Testis (tissue), 3 donors: ENCODE measurements around the gene PNPLA1. TPM values are rescaled to one million over a fixed set of nuclear protein-coding genes. Genes with fewer than 3 reads are reported as not detected.

Experiments used
- DNase-seq: peaks from one replicate; pipeline ENCODE4 v3.0.0-alpha.2; 2019
- H3K27ac ChIP-seq, 2 donors: fragments of 200-600 bp; sonication (generic); one replicate each; pipeline ENCODE4 v1.5.1; 2019
- H3K27me3 ChIP-seq: fragments of 200-600 bp; sonication (generic); one replicate; pipeline ENCODE4 v1.5.1; 2019
- H3K36me3 ChIP-seq: fragments of 200-600 bp; sonication (generic); one replicate; pipeline ENCODE4 v1.5.1; 2017; ENCODE audit warnings: low read depth; ENCODE audit errors: missing control alignments
- H3K4me1 ChIP-seq: fragments of 200-600 bp; sonication (generic); one replicate; pipeline ENCODE4 v1.5.1; 2019
- H3K4me3 ChIP-seq, 2 donors: fragments of 200-600 bp; sonication (generic); one replicate each; pipeline ENCODE4 v1.5.1; 2017 to 2019
- H3K9me3 ChIP-seq: fragments of 200-600 bp; sonication (generic); one replicate; pipeline ENCODE4 v1.5.1; 2017
- CTCF ChIP-seq, 3 experiments: fragments of 450-650 bp in 2 of 3; fragments of 200-600 bp in 1 of 3; sonication (generic) in 1 of 3; IDR thresholded peaks; one replicate each; pipeline ENCODE4 v1.5.1; 2016 to 2019; ENCODE audit warnings: antibody characterized with exemption in 3 of 3, mild to moderate bottlenecking in 2 of 3, moderate library complexity in 1 of 3
- POLR2A ChIP-seq: fragments of 450-650 bp; IDR thresholded peaks from one replicate; pipeline ENCODE4 v1.6.1; 2017; ENCODE audit warnings: antibody characterized with exemption, mild to moderate bottlenecking, moderate library complexity
- WGBS, 2 donors: methylation state at CpG; one replicate each; pipeline ENCODE4 v1.1.5; 2018; 5-methylcytosine and 5-hydroxymethylcytosine counted together
- intact Hi-C: fragments of 100-400 bp; cut with DNase I; formaldehyde crosslinking; loops from one replicate; pipeline ENCODE4 v1.15.1; 2023; ENCODE audit warnings: low total_unique reads
- polyA plus RNA-seq: library from polyadenylated mRNA; stranded (reverse); fragments of 350-450 nt; fragmentation: Illumina TruSeq; extraction: RNeasy Lipid Tissue Mini Kit (QIAGEN cat#74804); gene quantifications from one replicate; pipeline ENCODE4 v1.2.3, GENCODE V29; 2014; ENCODE audit warnings: low read depth, low replicate concordance; ENCODE audit not compliant: insufficient read depth
- total RNA-seq, 2 donors: library from RNA; depleted of rRNA; stranded (reverse); fragments of >200 nt; gene quantifications; one replicate each; pipeline ENCODE4 v1.2.3, GENCODE V29; 2016

Gene PNPLA1
- total and polyA plus RNA-seq, 3 donors from 2014 or later, result 2.1 to 3.5 (median 2.4) TPM

GRCh38 chr6:36306375-36306774, 36.5 kb downstream of the PNPLA1 start:
- Histone ChIP-seq H3K4me3 (no peak overlapping the region), H3K36me3 (no peaks in the 10 kb centered on the region), H3K27me3 (no peaks in the 10 kb centered on the region), H3K27ac (no peak overlapping the region), H3K4me1 (peaks cover 22% of the 10 kb centered on the region), H3K9me3 (no peaks in the 10 kb centered on the region)
- DNase-seq, result no peak
- TF ChIP-seq POLR2A (no peak), CTCF (IDR thresholded peaks at IDR 0.05) (no peak)
- WGBS, 2 donors, result 75 to 82% methylated on average over 7 of the region's 7 CpGs
- intact Hi-C loops, result loop anchor here (10.0 kb wide), 1 partner anchor 48 kb away; no protein-coding TSS in a partner anchor

GRCh38 chr6:36308514-36308913, 38.7 kb downstream of the PNPLA1 start:
- H3K4me1 ChIP-seq, result peaks cover 22% of the 10 kb centered on the region
- no peak for TF ChIP-seq CTCF (IDR thresholded peaks at IDR 0.05)
- TF ChIP-seq POLR2A, result no peak
- intact Hi-C loops, result loop anchor here (10.0 kb wide), 1 partner anchor 46 kb away; no protein-coding TSS in a partner anchor
- DNase-seq, result no peak
- no peaks in the 10 kb centered on the region for H3K36me3 ChIP-seq
- no peak overlapping the region for H3K4me3 ChIP-seq
- H3K27ac ChIP-seq, result no peak overlapping the region
- H3K9me3 ChIP-seq, result no peaks in the 10 kb centered on the region
- WGBS, 2 donors, result 90 to 96% methylated on average over 5 of the region's 5 CpGs
- no peaks in the 10 kb centered on the region for H3K27me3 ChIP-seq

GRCh38 chr6:36309203-36309602, 39.3 kb downstream of the PNPLA1 start:
- H3K27me3 ChIP-seq, result no peaks in the 10 kb centered on the region
- TF ChIP-seq POLR2A (no peak), CTCF (IDR thresholded peaks at IDR 0.05) (no peak)
- no peaks in the 10 kb centered on the region for H3K9me3 ChIP-seq
- H3K27ac ChIP-seq, result no peak overlapping the region
- peak; percentile 78 for DNase-seq
- peaks cover 29% of the 10 kb centered on the region for H3K4me1 ChIP-seq
- intact Hi-C loops, result loop anchor here (10.0 kb wide), 1 partner anchor 46 kb away; no protein-coding TSS in a partner anchor
- no peaks in the 10 kb centered on the region for H3K36me3 ChIP-seq
- WGBS, 2 donors, result 35 to 43% methylated on average over 5 to 7 of the region's 7 CpGs
- no peak overlapping the region for H3K4me3 ChIP-seq

GRCh38 chr6:36309900-36310299, 40.0 kb downstream of the PNPLA1 start:
- intact Hi-C loops, result loop anchor here (10.0 kb wide), 1 partner anchor 45 kb away; no protein-coding TSS in a partner anchor
- Histone ChIP-seq H3K9me3 (no peaks in the 10 kb centered on the region), H3K27me3 (no peaks in the 10 kb centered on the region), H3K36me3 (no peaks in the 10 kb centered on the region), H3K4me3 (no peak overlapping the region), H3K27ac (no peak overlapping the region), H3K4me1 (peaks cover 30% of the 10 kb centered on the region)
- DNase-seq, result no peak
- WGBS, 2 donors, result 95 to 98% methylated on average over 2 of the region's 2 CpGs
- no peak for TF ChIP-seq POLR2A
- TF ChIP-seq CTCF (IDR thresholded peaks at IDR 0.05), result no peak
